MCF 10A (cell line): ENCODE measurements around the gene ENTHD1. TPM values are rescaled to one million over a fixed set of nuclear protein-coding genes. Genes with fewer than 3 reads are reported as not detected.

Source experiments
- BruUV-seq: library from RNA; stranded (reverse); fragments of 400-500 nt; replicated peaks from 2 replicates; lab custom pipeline; 2021; lab: Mats Ljungman, UMichigan
- CTCF ChIA-PET: fragments of 300-600 bp; sonication (Branson Sonifier 250); formaldehyde crosslinking; extraction: SDS; loops from one replicate; lab custom pipeline; 2021; ENCODE audit warnings: antibody characterized with exemption, inconsistent platforms; lab: Yijun Ruan, JAX
- POLR2A ChIA-PET: fragments of 300-600, 350-650 bp; sonication (Branson Sonifier 250); formaldehyde crosslinking; extraction: SDS; loops from one replicate; lab custom pipeline; 2020; ENCODE audit warnings: antibody characterized with exemption, inconsistent platforms; lab: Yijun Ruan, JAX
- DNase-seq: peaks from one replicate; pipeline ENCODE4 v3.0.0-alpha.2; 2018; ENCODE audit not compliant: unreplicated experiment
- H3K27ac Mint-ChIP-seq: one replicate; pipeline ENCODE4 v1.8.0; 2022; ENCODE audit warnings: mild to moderate bottlenecking, low read depth, mixed read lengths; ENCODE audit not compliant: unreplicated experiment
- H3K27me3 Mint-ChIP-seq: one replicate; pipeline ENCODE4 v1.8.0; 2022; ENCODE audit warnings: mixed read lengths; ENCODE audit not compliant: insufficient read depth, unreplicated experiment
- H3K36me3 Mint-ChIP-seq: one replicate; pipeline ENCODE4 v1.8.0; 2022; ENCODE audit warnings: mild to moderate bottlenecking, moderate library complexity, mixed read lengths; ENCODE audit not compliant: insufficient read depth, unreplicated experiment
- H3K4me1 Mint-ChIP-seq: one replicate; pipeline ENCODE4 v1.8.0; 2022; ENCODE audit warnings: mixed read lengths; ENCODE audit not compliant: insufficient read depth, unreplicated experiment
- H3K4me3 Mint-ChIP-seq: one replicate; pipeline ENCODE4 v1.8.0; 2022; ENCODE audit warnings: mild to moderate bottlenecking, moderate library complexity, mixed read lengths; ENCODE audit not compliant: unreplicated experiment
- H3K9me3 Mint-ChIP-seq: one replicate; pipeline ENCODE4 v1.8.0; 2022; ENCODE audit warnings: mixed read lengths; ENCODE audit not compliant: unreplicated experiment
- CTCF ChIP-seq: fragments of 200-600 bp; IDR thresholded peaks from one replicate; pipeline ENCODE4 v1.8.0; 2022; ENCODE audit warnings: antibody characterized with exemption, mild to moderate bottlenecking; ENCODE audit not compliant: unreplicated experiment
- intact Hi-C: fragments of 100-400 bp; cut with micrococcal nuclease; formaldehyde crosslinking; loops from 2 replicates; pipeline ENCODE4 v1.14.1; 2022
- total RNA-seq: library from RNA; stranded (reverse); gene quantifications from 2 replicates; pipeline ENCODE4 v1.2.3, GENCODE V29; 2022

Gene ENTHD1
- total RNA-seq, 1 experiment from 2014 or later: not detected

GRCh38 chr22:39925909-39926679, 32.5 kb upstream of the ENTHD1 start:
- POLR2A ChIA-PET: interaction anchor here (0.6 to 1.8 kb wide), 4 partner anchors 20 to 291 kb away, joined by 3 to 5 read pairs (median 4); no protein-coding TSS in a partner anchor
- no peaks in the 10 kb centered on the region for H3K9me3 Mint-ChIP-seq
- H3K27me3 Mint-ChIP-seq: peaks cover 20% of the 10 kb centered on the region
- CTCF ChIA-PET: interaction anchor here (0.6 to 0.7 kb wide), 2 partner anchors 34 to 270 kb away, joined by 3 to 5 read pairs; no protein-coding TSS in a partner anchor
- no peak for TF ChIP-seq CTCF
- no peak for DNase-seq
- intact Hi-C loops: no loop called here
- no peak overlapping the region for H3K4me3 Mint-ChIP-seq
- H3K4me1 Mint-ChIP-seq: no peaks in the 10 kb centered on the region
- BruUV-seq: no TSS peak
- no peaks in the 10 kb centered on the region for H3K36me3 Mint-ChIP-seq
- H3K27ac Mint-ChIP-seq: no peak overlapping the region

- ChIA-PET POLR2A (interaction anchor here (1.6 to 1.8 kb wide), 2 partner anchors 21 to 119 kb away, joined by 4 to 5 read pairs; no protein-coding TSS in a partner anchor), CTCF (interaction anchor here (0.6 to 1.0 kb wide), 5 partner anchors 9 to 380 kb away, joined by 3 to 6 read pairs (median 3); no protein-coding TSS in a partner anchor)
- no peak for TF ChIP-seq CTCF
- peaks cover 28% of the 10 kb centered on the region for H3K27me3 Mint-ChIP-seq
- no TSS peak for BruUV-seq
- no peak overlapping the region for H3K27ac Mint-ChIP-seq
- DNase-seq: no peak
- H3K4me3 Mint-ChIP-seq: no peak overlapping the region
- intact Hi-C loops: no loop called here
- H3K4me1 Mint-ChIP-seq: no peaks in the 10 kb centered on the region
- H3K36me3 Mint-ChIP-seq: no peaks in the 10 kb centered on the region
- no peaks in the 10 kb centered on the region for H3K9me3 Mint-ChIP-seq
Measured at GRCh38 chr22:39925273-39925672, 31.7 kb upstream of the ENTHD1 start.

- TF ChIP-seq CTCF: no peak
- intact Hi-C loops: no loop called here
- Mint-ChIP-seq H3K9me3 (no peaks in the 10 kb centered on the region), H3K4me1 (no peaks in the 10 kb centered on the region), H3K27ac (no peak overlapping the region), H3K36me3 (no peaks in the 10 kb centered on the region), H3K4me3 (no peak overlapping the region), H3K27me3 (peaks cover 38% of the 10 kb centered on the region)
- no peak for DNase-seq
- BruUV-seq: no TSS peak
- POLR2A ChIA-PET: interaction anchor here (1.6 to 1.8 kb wide), 2 partner anchors 22 to 120 kb away, joined by 4 to 5 read pairs; no protein-coding TSS in a partner anchor
- CTCF ChIA-PET: interaction anchor here (0.6 to 1.0 kb wide), 3 partner anchors 16 to 379 kb away, joined by 3 to 6 read pairs (median 3); no protein-coding TSS in a partner anchor
Measured at GRCh38 chr22:39924286-39924685, 30.7 kb upstream of the ENTHD1 start.

DNA sequence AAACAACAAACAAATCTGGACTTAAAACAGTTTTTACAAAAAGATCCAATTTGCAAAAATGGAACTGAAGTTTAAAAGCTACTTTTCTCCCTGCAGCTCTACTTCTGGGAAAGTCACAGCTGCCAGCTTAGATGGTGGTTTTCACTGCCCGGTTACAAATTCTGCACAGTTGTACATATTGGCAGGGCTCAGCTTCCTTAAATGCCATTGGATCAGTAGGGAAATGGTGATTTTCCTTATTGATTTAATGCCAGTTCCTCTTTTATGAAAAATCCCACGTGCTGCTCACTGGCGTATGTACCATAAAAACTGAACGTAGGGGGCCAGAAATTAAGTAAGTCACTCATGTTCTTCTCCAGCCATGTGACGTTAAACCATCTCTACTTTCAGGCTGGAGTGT, 30.1 kb upstream of the ENTHD1 start:
- intact Hi-C loops: no loop called here
- ChIA-PET POLR2A (no interaction called here), CTCF (interaction anchor here (0.7 kb wide), 1 partner anchor 92 kb away, joined by 5 read pairs; no protein-coding TSS in a partner anchor)
- DNase-seq: no peak
- H3K27me3 Mint-ChIP-seq: peaks cover 39% of the 10 kb centered on the region
- BruUV-seq: no TSS peak
- no peaks in the 10 kb centered on the region for H3K9me3 Mint-ChIP-seq
- no peaks in the 10 kb centered on the region for H3K36me3 Mint-ChIP-seq
- no peaks in the 10 kb centered on the region for H3K4me1 Mint-ChIP-seq
- no peak overlapping the region for H3K4me3 Mint-ChIP-seq
- no peak for TF ChIP-seq CTCF
- no peak overlapping the region for H3K27ac Mint-ChIP-seq
